ENCODE measurements around the gene EDAR.

The EDAR gene

GRCh38 chr2:108916796-108917421 is 72.1 kb downstream of the EDAR start:
- DNase-seq (ENCODE audit: low spot score): no peak
- in situ Hi-C loops (cut with MboI; ENCODE audit: low sequenced_read_pairs, unreplicated experiment): no loop called here
- TF ChIP-seq CTCF (IDR thresholded peaks at IDR 0.05; ENCODE audit: borderline replicate concordance, control extremely low read depth, extremely low read depth, insufficient read depth, missing control alignments): no peak

GRCh38 chr2:108916122-108916795 is 72.8 kb downstream of the EDAR start:
- in situ Hi-C loops (cut with MboI; ENCODE audit: low sequenced_read_pairs, unreplicated experiment): no loop called here
- TF ChIP-seq CTCF (IDR thresholded peaks at IDR 0.05; ENCODE audit: borderline replicate concordance, control extremely low read depth, extremely low read depth, insufficient read depth, missing control alignments): no peak
- no peak for DNase-seq (ENCODE audit: low spot score)

GRCh38 chr2:108912629-108912902 is 76.5 kb downstream of the EDAR start:
- in situ Hi-C loops (cut with MboI; ENCODE audit: low sequenced_read_pairs, unreplicated experiment): no loop called here
- no peak for TF ChIP-seq CTCF (IDR thresholded peaks at IDR 0.05; ENCODE audit: borderline replicate concordance, control extremely low read depth, extremely low read depth, insufficient read depth, missing control alignments)
- no peak for DNase-seq (ENCODE audit: low spot score)

- in situ Hi-C loops (cut with MboI; ENCODE audit: low sequenced_read_pairs, unreplicated experiment): no loop called here
- DNase-seq (ENCODE audit: low spot score): no peak
- TF ChIP-seq CTCF (IDR thresholded peaks at IDR 0.05; ENCODE audit: borderline replicate concordance, control extremely low read depth, extremely low read depth, insufficient read depth, missing control alignments): no peak
These were observed 77.0 kb downstream of the EDAR start for GRCh38 chr2:108911807-108912628.

GRCh38 chr2:108911401-108911800 is 77.6 kb downstream of the EDAR start:
- no peak for TF ChIP-seq CTCF (IDR thresholded peaks at IDR 0.05; ENCODE audit: borderline replicate concordance, control extremely low read depth, extremely low read depth, insufficient read depth, missing control alignments)
- DNase-seq (ENCODE audit: low spot score): no peak
- in situ Hi-C loops (cut with MboI; ENCODE audit: low sequenced_read_pairs, unreplicated experiment): no loop called here

- TF ChIP-seq CTCF (IDR thresholded peaks at IDR 0.05; ENCODE audit: borderline replicate concordance, control extremely low read depth, extremely low read depth, insufficient read depth, missing control alignments): no peak
- in situ Hi-C loops (cut with MboI; ENCODE audit: low sequenced_read_pairs, unreplicated experiment): no loop called here
- DNase-seq (ENCODE audit: low spot score): no peak
These were observed 78.3 kb downstream of the EDAR start for GRCh38 chr2:108910541-108911396.

Measured in GM13976 (cell line).